Epithelial cell of proximal tubule (primary cell): ENCODE data around the gene NOM1. TPM values are rescaled to one million over a fixed set of nuclear protein-coding genes. Genes with fewer than 3 reads are reported as not detected.

ENCODE experiments used
- DNase-seq: peaks from one replicate; pipeline ENCODE4 v3.0.0-alpha.2; 2011; ENCODE audit warnings: low read depth
- H3K4me3 ChIP-seq: 2 replicates; pipeline ENCODE4 v1.5.1; 2011; ENCODE audit warnings: low read depth, mild to moderate bottlenecking, low read length
- CTCF ChIP-seq: conservative IDR thresholded peaks from 2 replicates; pipeline ENCODE4 v1.5.1; 2012; ENCODE audit warnings: low read depth, mild to moderate bottlenecking, low read length
- total RNA-seq: library from RNA; depleted of rRNA; stranded (reverse); fragments of >200 nt; gene quantifications from 2 replicates; pipeline ENCODE4 v1.2.3, GENCODE V29; 2015

The NOM1 gene
- total RNA-seq, 1 donor from 2014 or later: 8.9 TPM

- H3K4me3 ChIP-seq: no peak overlapping the region
- no peak for TF ChIP-seq CTCF
- no peak for DNase-seq
Observed at GRCh38 chr7:157004521-157005455, 55.3 kb downstream of the NOM1 start.

DNA sequence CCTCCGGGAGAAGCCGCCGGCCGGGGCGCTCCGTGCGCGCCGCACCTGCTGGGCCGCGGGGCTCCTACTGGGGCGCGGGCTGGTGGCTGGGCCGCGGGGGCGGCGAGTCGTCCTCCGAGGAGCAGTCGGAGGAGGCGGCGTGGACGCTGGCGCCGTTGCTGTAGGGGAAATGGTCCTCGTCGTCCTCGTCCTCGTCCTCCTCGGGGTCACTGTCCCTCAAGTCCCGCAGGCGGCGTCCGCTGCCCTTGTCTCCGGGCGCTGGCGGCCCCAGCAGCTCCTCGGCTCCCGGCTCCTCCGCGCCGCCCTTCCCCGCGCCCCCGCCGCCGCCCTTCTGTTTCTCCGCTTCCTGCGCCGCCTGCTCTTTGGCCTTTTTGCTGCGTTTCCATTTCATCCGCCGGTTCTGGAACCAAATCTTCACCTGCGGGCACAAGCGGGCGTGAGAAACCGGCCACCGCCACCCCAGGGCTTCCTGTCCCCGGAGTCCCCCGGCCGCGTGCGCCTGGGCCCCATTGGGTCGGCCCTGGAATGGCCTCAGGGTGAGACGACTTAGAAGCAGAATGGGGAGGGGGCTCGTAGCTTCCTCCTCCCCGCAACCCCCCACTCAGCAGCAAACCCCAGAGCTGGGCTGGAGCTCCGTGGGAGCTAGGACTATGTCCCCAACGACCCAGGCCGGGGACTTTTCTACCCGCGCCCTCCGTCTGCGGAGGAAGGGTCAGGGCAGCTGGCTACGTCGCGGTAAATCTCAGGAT, 56.1 kb downstream of the NOM1 start:
- H3K4me3 ChIP-seq: no peak overlapping the region
- no peak for TF ChIP-seq CTCF
- DNase-seq: no peak

DNA sequence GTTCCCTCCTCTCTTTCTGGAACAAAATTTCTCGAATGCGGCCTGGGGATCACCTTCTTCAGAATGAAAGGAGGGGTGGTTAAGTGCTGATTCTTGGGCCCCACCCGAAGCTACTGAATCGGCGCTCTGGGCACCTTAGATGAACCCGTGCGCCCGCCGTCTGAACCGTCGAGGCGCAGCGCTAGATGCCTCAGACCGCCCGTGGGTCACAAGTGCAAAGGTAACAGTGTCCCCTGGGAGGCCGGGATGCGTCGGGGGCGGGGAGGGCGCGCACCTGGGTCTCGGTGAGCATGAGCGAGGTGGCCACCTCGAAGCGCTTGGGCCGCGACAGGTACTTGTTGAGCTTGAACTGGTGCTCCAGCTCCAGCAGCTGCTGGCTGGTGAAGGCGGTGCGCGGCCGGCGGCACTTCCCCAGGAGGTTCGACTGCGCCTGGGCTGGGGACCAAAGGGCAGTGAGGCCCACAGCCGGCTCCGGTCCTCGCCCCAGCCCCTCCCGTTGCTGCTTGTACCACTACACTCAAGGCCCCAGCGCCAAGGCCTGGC, 56.8 kb downstream of the NOM1 start:
- H3K4me3 ChIP-seq: no peak overlapping the region
- no peak for DNase-seq
- no peak for TF ChIP-seq CTCF

- no peak for DNase-seq
- H3K4me3 ChIP-seq: no peak overlapping the region
- TF ChIP-seq CTCF: no peak
Observed at GRCh38 chr7:157006829-157007469, 57.4 kb downstream of the NOM1 start.

DNA sequence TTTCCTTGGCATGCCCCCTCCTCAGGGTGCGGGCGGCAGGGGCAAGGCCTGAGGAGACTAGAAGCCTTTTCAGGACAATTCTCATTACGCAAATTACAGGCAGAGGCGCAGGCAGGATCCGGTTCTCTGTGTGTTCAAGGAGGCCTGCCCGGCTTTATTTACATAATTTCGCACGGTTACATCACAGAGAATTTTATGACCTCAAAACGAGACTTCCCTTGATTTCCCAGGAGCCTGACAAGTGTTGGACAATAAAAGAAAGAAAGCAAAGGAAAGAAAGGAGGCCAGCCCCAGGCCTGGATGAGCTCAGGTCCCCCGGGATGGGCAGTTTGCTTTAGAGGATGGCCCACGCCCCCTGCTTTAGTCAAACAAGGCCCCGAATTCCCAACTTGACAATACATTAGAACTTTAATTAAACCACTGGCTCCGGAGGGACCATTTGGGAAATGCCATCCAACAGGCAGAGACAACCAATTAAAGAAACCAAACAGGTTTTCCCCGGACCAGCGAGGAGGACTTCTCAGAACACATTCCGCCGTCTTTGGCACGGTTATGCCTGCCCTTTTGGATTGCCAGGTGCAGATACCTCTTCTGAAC, 58.1 kb downstream of the NOM1 start:
- H3K4me3 ChIP-seq: no peak overlapping the region
- no peak for DNase-seq
- TF ChIP-seq CTCF: no peak

DNA sequence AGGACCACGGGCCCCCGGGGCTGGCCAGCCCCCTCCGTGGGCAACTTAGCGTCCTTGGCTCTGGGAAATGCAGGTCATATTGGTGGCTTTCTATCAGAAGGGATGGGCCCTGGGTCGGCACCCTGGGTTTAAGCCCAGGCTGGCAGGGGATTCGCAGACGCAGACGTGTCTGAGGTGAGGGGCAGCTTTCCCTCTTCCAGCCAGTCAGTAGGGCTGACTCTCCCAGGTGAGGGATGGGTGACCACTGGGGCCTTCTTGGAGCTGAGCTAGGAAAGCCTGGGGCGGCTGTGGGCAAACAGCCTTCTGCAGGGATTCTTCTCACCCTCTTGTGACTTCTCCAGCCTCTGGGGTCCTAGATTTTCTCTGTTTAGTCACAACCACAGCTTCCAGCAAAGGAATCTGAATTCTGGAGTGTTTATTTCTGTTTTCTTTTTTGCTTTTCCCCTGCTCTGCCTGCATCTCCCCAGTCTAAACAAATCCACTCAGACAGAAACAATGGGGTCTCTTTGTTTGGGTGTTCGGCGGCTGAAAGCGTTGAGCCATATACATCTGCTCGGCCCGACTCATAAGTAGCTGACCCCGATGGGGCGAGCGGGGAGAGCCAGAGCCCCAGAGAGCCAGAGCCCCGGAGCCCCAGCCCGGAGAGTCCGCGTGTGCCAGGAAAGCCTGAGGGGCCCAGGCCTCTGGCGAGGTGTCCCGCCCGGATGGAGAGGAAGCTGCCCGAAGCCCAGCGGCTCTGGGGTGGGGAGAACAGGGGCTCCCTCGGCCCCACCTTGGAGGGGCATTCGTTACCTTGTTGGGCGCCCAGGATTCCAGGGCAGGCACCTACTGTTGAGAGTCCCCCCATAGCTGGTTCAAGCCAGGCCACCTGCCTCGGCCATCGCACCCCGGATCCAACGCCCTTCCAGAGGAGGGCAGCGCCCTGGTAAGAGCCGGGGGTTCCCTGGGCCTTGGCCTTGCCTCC, 59.0 kb downstream of the NOM1 start:
- H3K4me3 ChIP-seq: peak overlapping the region; percentile 52
- no peak for TF ChIP-seq CTCF
- DNase-seq: no peak
